ENCODE data around the gene TMEM178B. TPM values are rescaled to one million over a fixed set of nuclear protein-coding genes. Genes with fewer than 3 reads are reported as not detected.
A peak's percentile ranks its signal among the peaks of the same experiment; 100 is the strongest.

Gene TMEM178B
- total RNA-seq, 1 donor from 2014 or later = 35.9 TPM

DNA sequence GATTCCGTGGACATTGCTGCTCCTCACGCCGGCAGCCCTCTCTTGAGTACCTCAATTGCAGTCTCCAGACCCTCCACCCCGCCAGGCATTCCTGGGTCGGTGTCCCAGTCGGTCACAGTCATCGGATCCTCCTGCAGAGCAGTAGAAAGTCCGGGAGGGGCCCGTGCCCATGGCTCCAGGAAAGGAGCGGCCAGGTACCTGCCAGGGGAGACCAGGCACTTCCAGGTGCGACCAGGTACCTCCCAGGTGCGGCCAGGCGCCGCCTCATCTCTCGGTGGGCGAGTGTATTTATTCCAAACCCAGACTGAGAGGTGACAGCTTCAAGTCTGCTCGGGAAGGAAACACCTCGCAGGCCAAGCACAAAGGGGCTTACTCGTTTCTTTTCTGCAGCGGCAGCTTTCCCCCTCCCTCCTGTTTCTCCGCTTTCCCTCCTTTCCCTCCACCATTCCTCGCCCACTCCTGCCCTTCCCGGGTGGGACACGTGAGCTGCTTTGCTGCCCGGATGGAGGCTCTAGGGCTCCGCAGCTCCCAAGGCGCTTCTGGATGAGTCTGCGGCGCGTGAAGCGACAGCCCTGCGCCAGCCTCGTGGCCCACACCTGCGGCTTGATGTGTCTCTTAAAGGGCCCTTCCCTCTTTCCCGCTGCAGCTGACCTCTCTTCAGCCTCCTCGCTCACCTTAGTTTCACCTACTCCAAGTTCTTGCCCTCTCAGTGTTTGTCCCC is 438.0 kb downstream of the TMEM178B start:
- intact Hi-C loops (cut with micrococcal nuclease) = no loop called here
- Histone ChIP-seq H3K36me3 (no peaks in the 10 kb centered on the region), H3K9me3 (replicated peaks) (peaks cover 4% of the 10 kb centered on the region), H3K4me3 (peak overlapping the region; percentile 58), H3K27me3 (ENCODE audit: low read depth) (peaks cover 54% of the 10 kb centered on the region), H3K27ac (replicated peaks) (no peak overlapping the region), H3K4me1 (peaks cover 12% of the 10 kb centered on the region)
- no peak for TF ChIP-seq CTCF (IDR thresholded peaks at IDR 0.05; ENCODE audit: borderline replicate concordance)
- no peak for DNase-seq

- DNase-seq = no peak
- Histone ChIP-seq H3K27ac (replicated peaks) (no peak overlapping the region), H3K4me3 (peak overlapping the region; percentile 58), H3K4me1 (peaks cover 12% of the 10 kb centered on the region), H3K9me3 (replicated peaks) (peaks cover 4% of the 10 kb centered on the region), H3K27me3 (ENCODE audit: low read depth) (peaks cover 54% of the 10 kb centered on the region), H3K36me3 (no peaks in the 10 kb centered on the region)
- intact Hi-C loops (cut with micrococcal nuclease) = no loop called here
- no peak for TF ChIP-seq CTCF (IDR thresholded peaks at IDR 0.05; ENCODE audit: borderline replicate concordance)
These were observed 438.7 kb downstream of the TMEM178B start for GRCh38 chr7:141512597-141512996.

GRCh38 chr7:141513720-141514119 is 439.9 kb downstream of the TMEM178B start:
- peaks cover 52% of the 10 kb centered on the region for H3K27me3 ChIP-seq (ENCODE audit: low read depth)
- TF ChIP-seq CTCF (IDR thresholded peaks at IDR 0.05; ENCODE audit: borderline replicate concordance) = no peak
- H3K27ac ChIP-seq (replicated peaks) = no peak overlapping the region
- intact Hi-C loops (cut with micrococcal nuclease) = no loop called here
- no peaks in the 10 kb centered on the region for H3K36me3 ChIP-seq
- peaks cover 4% of the 10 kb centered on the region for H3K9me3 ChIP-seq (replicated peaks)
- DNase-seq = no peak
- H3K4me3 ChIP-seq = no peak overlapping the region
- peaks cover 12% of the 10 kb centered on the region for H3K4me1 ChIP-seq

DNA sequence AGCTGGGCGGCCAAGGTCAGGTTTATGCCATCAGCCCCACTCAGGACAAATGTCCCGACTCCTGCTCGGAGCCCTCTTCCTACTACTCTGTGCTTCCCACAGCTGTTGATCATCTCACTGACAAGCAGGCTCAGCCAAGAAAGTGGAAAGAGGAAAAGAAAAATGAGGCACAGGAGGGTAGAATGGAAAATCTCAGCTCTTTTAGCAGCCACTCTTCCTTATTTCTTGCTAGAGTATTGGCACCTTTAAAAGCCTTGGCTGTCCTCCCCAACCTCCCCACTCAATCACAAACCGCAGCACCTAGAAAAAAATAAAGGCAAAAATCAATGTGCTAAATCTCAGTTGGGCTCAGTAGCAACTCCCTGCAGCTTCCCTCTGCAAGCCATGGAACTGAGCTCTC is 442.1 kb downstream of the TMEM178B start:
- intact Hi-C loops (cut with micrococcal nuclease) = no loop called here
- Histone ChIP-seq H3K27me3 (ENCODE audit: low read depth) (peaks cover 32% of the 10 kb centered on the region), H3K36me3 (no peaks in the 10 kb centered on the region), H3K4me1 (peaks cover 12% of the 10 kb centered on the region), H3K9me3 (replicated peaks) (peaks cover 4% of the 10 kb centered on the region), H3K27ac (replicated peaks) (no peak overlapping the region), H3K4me3 (no peak overlapping the region)
- DNase-seq = no peak
- TF ChIP-seq CTCF (IDR thresholded peaks at IDR 0.05; ENCODE audit: borderline replicate concordance) = no peak

- no peak for TF ChIP-seq CTCF (IDR thresholded peaks at IDR 0.05; ENCODE audit: borderline replicate concordance)
- intact Hi-C loops (cut with micrococcal nuclease) = no loop called here
- DNase-seq = no peak
These were observed 445.8 kb downstream of the TMEM178B start for GRCh38 chr7:141519623-141520022.

More at GRCh38 chr7:141519623-141520022, 445.8 kb downstream of the TMEM178B start:
- Histone ChIP-seq H3K27me3 (ENCODE audit: low read depth) (peaks cover 6% of the 10 kb centered on the region), H3K4me3 (no peak overlapping the region), H3K9me3 (replicated peaks) (no peaks in the 10 kb centered on the region), H3K36me3 (no peaks in the 10 kb centered on the region), H3K4me1 (no peaks in the 10 kb centered on the region), H3K27ac (replicated peaks) (no peak overlapping the region)

Measured in left ventricle myocardium inferior (tissue), 1 donor.